Mucosa of descending colon (tissue), 3 donors: ENCODE data around the gene MAPK12. TPM values are rescaled to one million over a fixed set of nuclear protein-coding genes. Genes with fewer than 3 reads are reported as not detected.

Experiments used
- ATAC-seq: fragments of 200-7000 bp; cut with Tn5 transposase; one replicate; pipeline ENCODE4 v1.9.1; 2020; ENCODE audit warnings: mild to moderate bottlenecking, moderate library complexity
- DNase-seq, 3 donors: peaks; one replicate each; pipeline ENCODE4 v3.0.0-alpha.2; 2020
- H3K36me3 ChIP-seq: fragments of 200-600 bp; one replicate; pipeline ENCODE4 v1.8.0; 2021; ENCODE audit warnings: low read depth, mild to moderate bottlenecking
- H3K4me1 ChIP-seq: fragments of 200-600 bp; one replicate; pipeline ENCODE4 v1.8.0; 2021; ENCODE audit warnings: low read depth, mild to moderate bottlenecking
- H3K4me3 ChIP-seq: fragments of 200-600 bp; one replicate; pipeline ENCODE4 v1.8.0; 2021; ENCODE audit warnings: mild to moderate bottlenecking
- H3K9me3 ChIP-seq: fragments of 200-600 bp; one replicate; pipeline ENCODE4 v1.8.0; 2021; ENCODE audit warnings: mild to moderate bottlenecking
- CTCF ChIP-seq: fragments of 200-600 bp; IDR thresholded peaks from one replicate; pipeline ENCODE4 v1.8.0; 2022; ENCODE audit warnings: antibody characterized with exemption, mild to moderate bottlenecking
- intact Hi-C, 2 donors: fragments of 100-400 bp; cut with DNase I in 1 of 2; cut with micrococcal nuclease in 1 of 2; formaldehyde crosslinking; loops; one replicate each; pipeline versions ENCODE4 v1.11.0 to v1.11.1; 2022; cut with DNase I, micrococcal nuclease
- total RNA-seq, 3 donors: library from RNA; stranded (reverse); fragmentation: NEBNext Ultra II Directional in 2 of 3; extraction: Animal tissue kit (Norgen Biotek cat#: 25700) in 2 of 3; gene quantifications; one replicate each; pipeline versions ENCODE4 v1.2.1 to v1.2.4, GENCODE V29; 2021 to 2023
- donor health status: DM: no; HTN: no; CAD: no; lungs with moderate emphysema.
- donor health status: DM: no; HTN: no; CAD: no.
- donor health status: DM: no; HTN: yes; CAD: no.

Gene MAPK12
- total RNA-seq, 3 donors from 2014 or later = 2.3 to 6.5 (median 5.2) TPM

- Histone ChIP-seq H3K9me3 (no peaks in the 10 kb centered on the region), H3K36me3 (no peaks in the 10 kb centered on the region), H3K4me3 (no peak overlapping the region), H3K4me1 (peaks cover 29% of the 10 kb centered on the region)
- no peak for TF ChIP-seq CTCF
- ATAC-seq = no peak
- intact Hi-C loops = no loop called here
- peak in 2 of 3 donors; percentile 38 to 55 for DNase-seq
Observed at GRCh38 chr22:50308986-50309600, 47.6 kb upstream of the MAPK12 start.

GRCh38 chr22:50308597-50308935 lies 47.1 kb upstream of the MAPK12 start:
- H3K9me3 ChIP-seq = no peaks in the 10 kb centered on the region
- TF ChIP-seq CTCF = no peak
- no peaks in the 10 kb centered on the region for H3K36me3 ChIP-seq
- intact Hi-C loops = no loop called here
- DNase-seq = peak; percentile 60 to 88 (median 71)
- H3K4me1 ChIP-seq = peaks cover 31% of the 10 kb centered on the region
- H3K4me3 ChIP-seq = no peak overlapping the region
- no peak for ATAC-seq

GRCh38 chr22:50307890-50308596 lies 46.6 kb upstream of the MAPK12 start:
- Histone ChIP-seq H3K4me3 (no peak overlapping the region), H3K9me3 (no peaks in the 10 kb centered on the region), H3K36me3 (no peaks in the 10 kb centered on the region), H3K4me1 (peaks cover 36% of the 10 kb centered on the region)
- ATAC-seq = no peak
- peak in 2 of 3 donors; percentile 60 to 72 for DNase-seq
- intact Hi-C loops = no loop called here
- TF ChIP-seq CTCF = no peak

- Histone ChIP-seq H3K4me1 (peaks cover 45% of the 10 kb centered on the region), H3K9me3 (no peaks in the 10 kb centered on the region), H3K36me3 (no peaks in the 10 kb centered on the region), H3K4me3 (peak within 1 kb of the TSS; percentile 84)
- DNase-seq (peak; percentile 85 to 90 (median 85)), ATAC-seq (peak; percentile 48)
- TF ChIP-seq CTCF = no peak
- intact Hi-C loops = no loop called here
Observed at GRCh38 chr22:50306753-50307749, 45.6 kb upstream of the MAPK12 start, which contains the start of gene PLXNB2. TSS of gene PLXNB2 (minus strand) at chr22:50307646. CDS start at chr22:50290584, 17,062 bp downstream.

GRCh38 chr22:50305923-50306566 lies 44.6 kb upstream of the MAPK12 start:
- Histone ChIP-seq H3K9me3 (no peaks in the 10 kb centered on the region), H3K36me3 (no peaks in the 10 kb centered on the region), H3K4me1 (peaks cover 55% of the 10 kb centered on the region), H3K4me3 (peak overlapping the region; percentile 84)
- ATAC-seq (peak; percentile 66), DNase-seq (peak; percentile 88 to 92 (median 89))
- intact Hi-C loops = no loop called here
- no peak for TF ChIP-seq CTCF
